HEK293T (cell line): ENCODE data around the gene ILDR2.
A peak's percentile ranks its signal among the peaks of the same experiment; 100 is the strongest.

ENCODE experiments used
- CTCF ChIA-PET: fragments of 350-600 bp; formaldehyde crosslinking; extraction: SDS; loops from one replicate; lab custom pipeline; 2021; ENCODE audit warnings: antibody characterized with exemption, inconsistent platforms; lab: Yijun Ruan, JAX
- POLR2A ChIA-PET: fragments of 350-600 bp; formaldehyde crosslinking; extraction: SDS; loops from one replicate; lab custom pipeline; 2020; ENCODE audit warnings: antibody characterized with exemption, inconsistent platforms; lab: Yijun Ruan, JAX
- DNase-seq: peaks from one replicate; pipeline ENCODE4 v3.0.0; 2012; ENCODE audit warnings: mixed read lengths; ENCODE audit errors: extremely low spot score
- ARNT ChIP-seq: fragments of 450-650 bp; IDR thresholded peaks from 2 replicates; pipeline ENCODE4 v1.6.1; 2017; ENCODE audit warnings: mild to moderate bottlenecking
- BHLHE40 ChIP-seq: fragments of 450-650 bp; IDR thresholded peaks from 2 replicates; pipeline ENCODE4 v1.6.1; 2016; ENCODE audit warnings: mild to moderate bottlenecking, moderate library complexity, borderline replicate concordance
- CTBP1 ChIP-seq: fragments of 450-650 bp; IDR thresholded peaks from 2 replicates; pipeline ENCODE4 v1.6.1; 2016; ENCODE audit warnings: borderline replicate concordance
- ELF4 ChIP-seq: fragments of 450-650 bp; IDR thresholded peaks from 2 replicates; pipeline ENCODE4 v1.6.1; 2017; ENCODE audit warnings: antibody characterized with exemption
- FOXA1 ChIP-seq: fragments of 450-650 bp; IDR thresholded peaks from 2 replicates; pipeline ENCODE4 v1.6.1; 2016; ENCODE audit warnings: mild to moderate bottlenecking
- FOXK2 ChIP-seq: fragments of 450-650 bp; IDR thresholded peaks from 2 replicates; pipeline ENCODE4 v1.6.1; 2016; ENCODE audit warnings: mild to moderate bottlenecking
- FOXM1 ChIP-seq: fragments of 450-650 bp; IDR thresholded peaks from 2 replicates; pipeline ENCODE4 v1.6.1; 2017; ENCODE audit warnings: mild to moderate bottlenecking, borderline replicate concordance
- HDGF ChIP-seq: fragments of 450-650 bp; IDR thresholded peaks from 2 replicates; pipeline ENCODE4 v1.6.1; 2017; ENCODE audit warnings: antibody characterized with exemption, borderline replicate concordance
- L3MBTL2 ChIP-seq: fragments of 450-650 bp; conservative IDR thresholded peaks from 2 replicates; pipeline ENCODE4 v1.6.1; 2016; ENCODE audit warnings: mild to moderate bottlenecking
- LEF1 ChIP-seq: fragments of 450-650 bp; IDR thresholded peaks from 2 replicates; pipeline ENCODE4 v1.6.1; 2017; ENCODE audit warnings: mild to moderate bottlenecking, borderline replicate concordance
- NFRKB ChIP-seq: fragments of 450-650 bp; IDR thresholded peaks from 2 replicates; pipeline ENCODE4 v1.6.1; 2016; ENCODE audit warnings: mild to moderate bottlenecking, moderate library complexity
- PKNOX1 ChIP-seq: fragments of 450-650 bp; IDR thresholded peaks from 2 replicates; pipeline ENCODE4 v1.6.1; 2016
- SP1 ChIP-seq: fragments of 450-650 bp; IDR thresholded peaks from 2 replicates; pipeline ENCODE4 v1.6.1; 2017
- SUZ12 ChIP-seq: fragments of 450-650 bp; IDR thresholded peaks from 2 replicates; pipeline ENCODE4 v1.6.1; 2016; ENCODE audit warnings: mild to moderate bottlenecking
- TARDBP ChIP-seq: fragments of 450-650 bp; IDR thresholded peaks from 2 replicates; pipeline ENCODE4 v1.6.1; 2016
- ZNF384 ChIP-seq: fragments of 450-650 bp; IDR thresholded peaks from 2 replicates; pipeline ENCODE4 v1.6.1; 2016

ILDR2 gene

GRCh38 chr1:166875302-166875733 is 100.0 kb downstream of the ILDR2 start:
- ChIA-PET POLR2A (interaction anchor here (1.4 to 1.6 kb wide), 4 partner anchors 25 to 345 kb away, joined by 3 to 9 read pairs (median 4); partner anchors contain the start of genes POGK and POU2F1), CTCF (interaction anchor here (1.0 kb wide), 1 partner anchor 177 kb away, joined by 3 read pairs; no protein-coding TSS in a partner anchor)
- DNase-seq: no peak
- TF ChIP-seq CTBP1 (no peak), TARDBP (no peak), BHLHE40 (no peak), FOXA1 (no peak)

GRCh38 chr1:166874464-166874863 is 100.9 kb downstream of the ILDR2 start:
- POLR2A ChIA-PET: no interaction called here
- TF ChIP-seq L3MBTL2 (no peak), ZNF384 (peak; percentile 67)
- CTCF ChIA-PET: no interaction called here
- no peak for DNase-seq

- POLR2A ChIA-PET: interaction anchor here (2.0 kb wide), 1 partner anchor 32 kb away, joined by 8 read pairs; the partner anchor contains the start of gene POGK
- CTCF ChIA-PET: no interaction called here
- no peak for DNase-seq
- TF ChIP-seq LEF1: no peak
- no peak for TF ChIP-seq HDGF
- TF ChIP-seq FOXA1: no peak
- no peak for TF ChIP-seq CTBP1
Observed at GRCh38 chr1:166870584-166870983, 104.8 kb downstream of the ILDR2 start.

GRCh38 chr1:166869318-166870099 is 105.8 kb downstream of the ILDR2 start:
- no peak for DNase-seq
- no peak for TF ChIP-seq FOXM1
- no peak for TF ChIP-seq NFRKB
- TF ChIP-seq SP1: no peak
- no peak for TF ChIP-seq PKNOX1
- TF ChIP-seq FOXA1: no peak
- TF ChIP-seq L3MBTL2: no peak
- TF ChIP-seq CTBP1: no peak
- ChIA-PET POLR2A (no interaction called here), CTCF (no interaction called here)

GRCh38 chr1:166868639-166869038 is 106.7 kb downstream of the ILDR2 start:
- TF ChIP-seq L3MBTL2 (no peak), ARNT (no peak), SUZ12 (no peak), FOXM1 (no peak), NFRKB (no peak), SP1 (no peak), ZNF384 (no peak)
- POLR2A ChIA-PET: no interaction called here
- DNase-seq: no peak
- CTCF ChIA-PET: no interaction called here

- CTCF ChIA-PET: no interaction called here
- POLR2A ChIA-PET: no interaction called here
- no peak for DNase-seq
- TF ChIP-seq NFRKB: no peak
- TF ChIP-seq FOXK2: no peak
- no peak for TF ChIP-seq PKNOX1
- no peak for TF ChIP-seq L3MBTL2
- TF ChIP-seq TARDBP: no peak
- no peak for TF ChIP-seq SP1
- TF ChIP-seq ELF4: no peak
- TF ChIP-seq ARNT: no peak
- no peak for TF ChIP-seq BHLHE40
- TF ChIP-seq LEF1: no peak
- TF ChIP-seq FOXA1: no peak
- TF ChIP-seq HDGF: no peak
- TF ChIP-seq CTBP1: no peak
- TF ChIP-seq ZNF384: no peak
Observed at GRCh38 chr1:166865926-166866325, 109.4 kb downstream of the ILDR2 start.

GRCh38 chr1:166859597-166859996 is 115.7 kb downstream of the ILDR2 start:
- no peak for TF ChIP-seq FOXK2
- TF ChIP-seq FOXM1: no peak
- no peak for TF ChIP-seq SP1
- TF ChIP-seq NFRKB: no peak
- TF ChIP-seq SUZ12: no peak
- TF ChIP-seq LEF1: no peak
- TF ChIP-seq BHLHE40: no peak
- DNase-seq: no peak
- POLR2A ChIA-PET: no interaction called here
- CTCF ChIA-PET: no interaction called here
